Body of pancreas (tissue), 4 donors: Measurements from ENCODE around the gene OR2T6.

ENCODE experiments used
- POLR2A ChIP-seq, 3 donors: fragments of 450-650 bp; IDR thresholded peaks; one replicate each; pipeline ENCODE4 v1.6.1; 2016; ENCODE audit warnings: antibody characterized with exemption in 3 of 3, mild to moderate bottlenecking in 2 of 3
- TF ChIP-seq, protein P1 (sequence below), 7 experiments: fragments of 450-650 bp in 4 of 7; fragments of 200-600 bp in 3 of 7; sonication (generic) in 3 of 7; IDR thresholded peaks; one replicate each; pipeline ENCODE4 v1.5.1; 2016 to 2019; ENCODE audit warnings: antibody characterized with exemption in 7 of 7

- TF ChIP-seq, protein P1, sequence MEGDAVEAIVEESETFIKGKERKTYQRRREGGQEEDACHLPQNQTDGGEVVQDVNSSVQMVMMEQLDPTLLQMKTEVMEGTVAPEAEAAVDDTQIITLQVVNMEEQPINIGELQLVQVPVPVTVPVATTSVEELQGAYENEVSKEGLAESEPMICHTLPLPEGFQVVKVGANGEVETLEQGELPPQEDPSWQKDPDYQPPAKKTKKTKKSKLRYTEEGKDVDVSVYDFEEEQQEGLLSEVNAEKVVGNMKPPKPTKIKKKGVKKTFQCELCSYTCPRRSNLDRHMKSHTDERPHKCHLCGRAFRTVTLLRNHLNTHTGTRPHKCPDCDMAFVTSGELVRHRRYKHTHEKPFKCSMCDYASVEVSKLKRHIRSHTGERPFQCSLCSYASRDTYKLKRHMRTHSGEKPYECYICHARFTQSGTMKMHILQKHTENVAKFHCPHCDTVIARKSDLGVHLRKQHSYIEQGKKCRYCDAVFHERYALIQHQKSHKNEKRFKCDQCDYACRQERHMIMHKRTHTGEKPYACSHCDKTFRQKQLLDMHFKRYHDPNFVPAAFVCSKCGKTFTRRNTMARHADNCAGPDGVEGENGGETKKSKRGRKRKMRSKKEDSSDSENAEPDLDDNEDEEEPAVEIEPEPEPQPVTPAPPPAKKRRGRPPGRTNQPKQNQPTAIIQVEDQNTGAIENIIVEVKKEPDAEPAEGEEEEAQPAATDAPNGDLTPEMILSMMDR (IDR thresholded peaks at IDR 0.05): no peak
- TF ChIP-seq POLR2A (IDR thresholded peaks at IDR 0.05): no peak
These were observed 40.7 kb downstream of the OR2T6 start for GRCh38 chr1:248416226-248416625.
